ENCODE data around the gene DCAF4. TPM values are rescaled to one million over a fixed set of nuclear protein-coding genes. Genes with fewer than 3 reads are reported as not detected.

The DCAF4 gene
- total RNA-seq, 1 experiment from 2014 or later: 19.6 TPM

DNA sequence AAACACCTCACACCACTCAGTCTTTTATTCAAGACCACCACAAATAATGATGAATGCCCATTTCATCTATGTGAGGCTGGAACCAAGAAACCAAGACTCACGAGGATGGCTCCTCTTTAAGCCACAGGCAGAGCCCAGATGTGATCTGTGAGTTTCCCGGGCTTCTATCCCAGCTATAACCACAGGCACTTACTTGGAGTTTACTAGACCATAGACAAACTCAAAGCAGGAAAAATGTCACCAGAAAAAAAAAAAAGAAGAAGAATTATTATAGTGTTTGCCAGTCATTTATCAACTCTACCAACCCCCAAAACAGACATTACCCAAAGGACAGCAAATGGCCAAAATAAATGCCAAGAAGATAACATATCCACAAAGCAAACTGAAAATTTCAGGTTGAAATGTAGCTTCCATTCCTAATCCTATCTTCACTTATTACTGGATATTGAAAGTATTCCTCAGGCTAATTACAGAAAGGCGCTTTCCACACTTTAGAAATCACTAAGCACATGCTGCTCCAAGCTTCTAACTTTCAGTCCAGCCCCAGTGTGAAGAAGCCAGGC lies 56.0 kb downstream of the DCAF4 start:
- Mint-ChIP-seq H3K27me3 (ENCODE audit: low read depth) (no peaks in the 10 kb centered on the region), H3K27ac (peak overlapping the region; percentile 5; the same call in 1 of the 2 replicates), H3K4me3 (no peak overlapping the region), H3K36me3 (peaks cover 7% of the 10 kb centered on the region), H3K9me3 (peaks cover 5% of the 10 kb centered on the region; the same call in 1 of the 2 replicates), H3K4me1 (peaks cover 35% of the 10 kb centered on the region)
- ATAC-seq (no peak), DNase-seq (ENCODE audit: low spot score) (no peak)
- TF ChIP-seq ESRRA (CRISPR knock-in tag; IDR thresholded peaks at IDR 0.05; ENCODE audit: borderline replicate concordance): no peak
- TF ChIP-seq FOXJ3 (CRISPR knock-in tag; IDR thresholded peaks at IDR 0.05; ENCODE audit: borderline replicate concordance): no peak
- no peak for TF ChIP-seq TP53 (CRISPR knock-in tag; IDR thresholded peaks at IDR 0.05)
- no peak for TF ChIP-seq ZNF396 (CRISPR knock-in tag; IDR thresholded peaks at IDR 0.05; ENCODE audit: borderline replicate concordance)
- no peak for TF ChIP-seq CREM (CRISPR knock-in tag; IDR thresholded peaks at IDR 0.05)
- TF ChIP-seq, protein P1, sequence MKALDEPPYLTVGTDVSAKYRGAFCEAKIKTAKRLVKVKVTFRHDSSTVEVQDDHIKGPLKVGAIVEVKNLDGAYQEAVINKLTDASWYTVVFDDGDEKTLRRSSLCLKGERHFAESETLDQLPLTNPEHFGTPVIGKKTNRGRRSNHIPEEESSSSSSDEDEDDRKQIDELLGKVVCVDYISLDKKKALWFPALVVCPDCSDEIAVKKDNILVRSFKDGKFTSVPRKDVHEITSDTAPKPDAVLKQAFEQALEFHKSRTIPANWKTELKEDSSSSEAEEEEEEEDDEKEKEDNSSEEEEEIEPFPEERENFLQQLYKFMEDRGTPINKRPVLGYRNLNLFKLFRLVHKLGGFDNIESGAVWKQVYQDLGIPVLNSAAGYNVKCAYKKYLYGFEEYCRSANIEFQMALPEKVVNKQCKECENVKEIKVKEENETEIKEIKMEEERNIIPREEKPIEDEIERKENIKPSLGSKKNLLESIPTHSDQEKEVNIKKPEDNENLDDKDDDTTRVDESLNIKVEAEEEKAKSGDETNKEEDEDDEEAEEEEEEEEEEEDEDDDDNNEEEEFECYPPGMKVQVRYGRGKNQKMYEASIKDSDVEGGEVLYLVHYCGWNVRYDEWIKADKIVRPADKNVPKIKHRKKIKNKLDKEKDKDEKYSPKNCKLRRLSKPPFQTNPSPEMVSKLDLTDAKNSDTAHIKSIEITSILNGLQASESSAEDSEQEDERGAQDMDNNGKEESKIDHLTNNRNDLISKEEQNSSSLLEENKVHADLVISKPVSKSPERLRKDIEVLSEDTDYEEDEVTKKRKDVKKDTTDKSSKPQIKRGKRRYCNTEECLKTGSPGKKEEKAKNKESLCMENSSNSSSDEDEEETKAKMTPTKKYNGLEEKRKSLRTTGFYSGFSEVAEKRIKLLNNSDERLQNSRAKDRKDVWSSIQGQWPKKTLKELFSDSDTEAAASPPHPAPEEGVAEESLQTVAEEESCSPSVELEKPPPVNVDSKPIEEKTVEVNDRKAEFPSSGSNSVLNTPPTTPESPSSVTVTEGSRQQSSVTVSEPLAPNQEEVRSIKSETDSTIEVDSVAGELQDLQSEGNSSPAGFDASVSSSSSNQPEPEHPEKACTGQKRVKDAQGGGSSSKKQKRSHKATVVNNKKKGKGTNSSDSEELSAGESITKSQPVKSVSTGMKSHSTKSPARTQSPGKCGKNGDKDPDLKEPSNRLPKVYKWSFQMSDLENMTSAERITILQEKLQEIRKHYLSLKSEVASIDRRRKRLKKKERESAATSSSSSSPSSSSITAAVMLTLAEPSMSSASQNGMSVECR (CRISPR knock-in tag; IDR thresholded peaks at IDR 0.05; ENCODE audit: borderline replicate concordance): no peak
- TF ChIP-seq, protein P2, sequence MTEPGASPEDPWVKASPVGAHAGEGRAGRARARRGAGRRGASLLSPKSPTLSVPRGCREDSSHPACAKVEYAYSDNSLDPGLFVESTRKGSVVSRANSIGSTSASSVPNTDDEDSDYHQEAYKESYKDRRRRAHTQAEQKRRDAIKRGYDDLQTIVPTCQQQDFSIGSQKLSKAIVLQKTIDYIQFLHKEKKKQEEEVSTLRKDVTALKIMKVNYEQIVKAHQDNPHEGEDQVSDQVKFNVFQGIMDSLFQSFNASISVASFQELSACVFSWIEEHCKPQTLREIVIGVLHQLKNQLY (CRISPR knock-in tag; IDR thresholded peaks at IDR 0.05): no peak
- TF ChIP-seq NFATC4 (CRISPR knock-in tag; IDR thresholded peaks at IDR 0.05): no peak
- TF ChIP-seq NFE2L1 (CRISPR knock-in tag; IDR thresholded peaks at IDR 0.05): no peak
- TF ChIP-seq, protein P3, sequence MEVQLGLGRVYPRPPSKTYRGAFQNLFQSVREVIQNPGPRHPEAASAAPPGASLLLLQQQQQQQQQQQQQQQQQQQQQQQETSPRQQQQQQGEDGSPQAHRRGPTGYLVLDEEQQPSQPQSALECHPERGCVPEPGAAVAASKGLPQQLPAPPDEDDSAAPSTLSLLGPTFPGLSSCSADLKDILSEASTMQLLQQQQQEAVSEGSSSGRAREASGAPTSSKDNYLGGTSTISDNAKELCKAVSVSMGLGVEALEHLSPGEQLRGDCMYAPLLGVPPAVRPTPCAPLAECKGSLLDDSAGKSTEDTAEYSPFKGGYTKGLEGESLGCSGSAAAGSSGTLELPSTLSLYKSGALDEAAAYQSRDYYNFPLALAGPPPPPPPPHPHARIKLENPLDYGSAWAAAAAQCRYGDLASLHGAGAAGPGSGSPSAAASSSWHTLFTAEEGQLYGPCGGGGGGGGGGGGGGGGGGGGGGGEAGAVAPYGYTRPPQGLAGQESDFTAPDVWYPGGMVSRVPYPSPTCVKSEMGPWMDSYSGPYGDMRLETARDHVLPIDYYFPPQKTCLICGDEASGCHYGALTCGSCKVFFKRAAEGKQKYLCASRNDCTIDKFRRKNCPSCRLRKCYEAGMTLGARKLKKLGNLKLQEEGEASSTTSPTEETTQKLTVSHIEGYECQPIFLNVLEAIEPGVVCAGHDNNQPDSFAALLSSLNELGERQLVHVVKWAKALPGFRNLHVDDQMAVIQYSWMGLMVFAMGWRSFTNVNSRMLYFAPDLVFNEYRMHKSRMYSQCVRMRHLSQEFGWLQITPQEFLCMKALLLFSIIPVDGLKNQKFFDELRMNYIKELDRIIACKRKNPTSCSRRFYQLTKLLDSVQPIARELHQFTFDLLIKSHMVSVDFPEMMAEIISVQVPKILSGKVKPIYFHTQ (CRISPR knock-in tag; IDR thresholded peaks at IDR 0.05): no peak
- TF ChIP-seq, protein P4, sequence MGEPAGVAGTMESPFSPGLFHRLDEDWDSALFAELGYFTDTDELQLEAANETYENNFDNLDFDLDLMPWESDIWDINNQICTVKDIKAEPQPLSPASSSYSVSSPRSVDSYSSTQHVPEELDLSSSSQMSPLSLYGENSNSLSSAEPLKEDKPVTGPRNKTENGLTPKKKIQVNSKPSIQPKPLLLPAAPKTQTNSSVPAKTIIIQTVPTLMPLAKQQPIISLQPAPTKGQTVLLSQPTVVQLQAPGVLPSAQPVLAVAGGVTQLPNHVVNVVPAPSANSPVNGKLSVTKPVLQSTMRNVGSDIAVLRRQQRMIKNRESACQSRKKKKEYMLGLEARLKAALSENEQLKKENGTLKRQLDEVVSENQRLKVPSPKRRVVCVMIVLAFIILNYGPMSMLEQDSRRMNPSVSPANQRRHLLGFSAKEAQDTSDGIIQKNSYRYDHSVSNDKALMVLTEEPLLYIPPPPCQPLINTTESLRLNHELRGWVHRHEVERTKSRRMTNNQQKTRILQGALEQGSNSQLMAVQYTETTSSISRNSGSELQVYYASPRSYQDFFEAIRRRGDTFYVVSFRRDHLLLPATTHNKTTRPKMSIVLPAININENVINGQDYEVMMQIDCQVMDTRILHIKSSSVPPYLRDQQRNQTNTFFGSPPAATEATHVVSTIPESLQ (CRISPR knock-in tag; IDR thresholded peaks at IDR 0.05): no peak
- no peak for TF ChIP-seq RELA (CRISPR knock-in tag; IDR thresholded peaks at IDR 0.05; ENCODE audit: borderline replicate concordance)
- no peak for TF ChIP-seq CBFB (CRISPR knock-in tag; IDR thresholded peaks at IDR 0.05; ENCODE audit: low read depth)
- TF ChIP-seq, protein P5, sequence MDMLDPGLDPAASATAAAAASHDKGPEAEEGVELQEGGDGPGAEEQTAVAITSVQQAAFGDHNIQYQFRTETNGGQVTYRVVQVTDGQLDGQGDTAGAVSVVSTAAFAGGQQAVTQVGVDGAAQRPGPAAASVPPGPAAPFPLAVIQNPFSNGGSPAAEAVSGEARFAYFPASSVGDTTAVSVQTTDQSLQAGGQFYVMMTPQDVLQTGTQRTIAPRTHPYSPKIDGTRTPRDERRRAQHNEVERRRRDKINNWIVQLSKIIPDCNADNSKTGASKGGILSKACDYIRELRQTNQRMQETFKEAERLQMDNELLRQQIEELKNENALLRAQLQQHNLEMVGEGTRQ (CRISPR knock-in tag; IDR thresholded peaks at IDR 0.05): no peak
- TF ChIP-seq NR2C2 (CRISPR knock-in tag; IDR thresholded peaks at IDR 0.05): no peak
- TF ChIP-seq, protein P6, sequence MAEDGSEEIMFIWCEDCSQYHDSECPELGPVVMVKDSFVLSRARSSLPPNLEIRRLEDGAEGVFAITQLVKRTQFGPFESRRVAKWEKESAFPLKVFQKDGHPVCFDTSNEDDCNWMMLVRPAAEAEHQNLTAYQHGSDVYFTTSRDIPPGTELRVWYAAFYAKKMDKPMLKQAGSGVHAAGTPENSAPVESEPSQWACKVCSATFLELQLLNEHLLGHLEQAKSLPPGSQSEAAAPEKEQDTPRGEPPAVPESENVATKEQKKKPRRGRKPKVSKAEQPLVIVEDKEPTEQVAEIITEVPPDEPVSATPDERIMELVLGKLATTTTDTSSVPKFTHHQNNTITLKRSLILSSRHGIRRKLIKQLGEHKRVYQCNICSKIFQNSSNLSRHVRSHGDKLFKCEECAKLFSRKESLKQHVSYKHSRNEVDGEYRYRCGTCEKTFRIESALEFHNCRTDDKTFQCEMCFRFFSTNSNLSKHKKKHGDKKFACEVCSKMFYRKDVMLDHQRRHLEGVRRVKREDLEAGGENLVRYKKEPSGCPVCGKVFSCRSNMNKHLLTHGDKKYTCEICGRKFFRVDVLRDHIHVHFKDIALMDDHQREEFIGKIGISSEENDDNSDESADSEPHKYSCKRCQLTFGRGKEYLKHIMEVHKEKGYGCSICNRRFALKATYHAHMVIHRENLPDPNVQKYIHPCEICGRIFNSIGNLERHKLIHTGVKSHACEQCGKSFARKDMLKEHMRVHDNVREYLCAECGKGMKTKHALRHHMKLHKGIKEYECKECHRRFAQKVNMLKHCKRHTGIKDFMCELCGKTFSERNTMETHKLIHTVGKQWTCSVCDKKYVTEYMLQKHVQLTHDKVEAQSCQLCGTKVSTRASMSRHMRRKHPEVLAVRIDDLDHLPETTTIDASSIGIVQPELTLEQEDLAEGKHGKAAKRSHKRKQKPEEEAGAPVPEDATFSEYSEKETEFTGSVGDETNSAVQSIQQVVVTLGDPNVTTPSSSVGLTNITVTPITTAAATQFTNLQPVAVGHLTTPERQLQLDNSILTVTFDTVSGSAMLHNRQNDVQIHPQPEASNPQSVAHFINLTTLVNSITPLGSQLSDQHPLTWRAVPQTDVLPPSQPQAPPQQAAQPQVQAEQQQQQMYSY (CRISPR knock-in tag; IDR thresholded peaks at IDR 0.05): no peak
- TF ChIP-seq, protein P7, sequence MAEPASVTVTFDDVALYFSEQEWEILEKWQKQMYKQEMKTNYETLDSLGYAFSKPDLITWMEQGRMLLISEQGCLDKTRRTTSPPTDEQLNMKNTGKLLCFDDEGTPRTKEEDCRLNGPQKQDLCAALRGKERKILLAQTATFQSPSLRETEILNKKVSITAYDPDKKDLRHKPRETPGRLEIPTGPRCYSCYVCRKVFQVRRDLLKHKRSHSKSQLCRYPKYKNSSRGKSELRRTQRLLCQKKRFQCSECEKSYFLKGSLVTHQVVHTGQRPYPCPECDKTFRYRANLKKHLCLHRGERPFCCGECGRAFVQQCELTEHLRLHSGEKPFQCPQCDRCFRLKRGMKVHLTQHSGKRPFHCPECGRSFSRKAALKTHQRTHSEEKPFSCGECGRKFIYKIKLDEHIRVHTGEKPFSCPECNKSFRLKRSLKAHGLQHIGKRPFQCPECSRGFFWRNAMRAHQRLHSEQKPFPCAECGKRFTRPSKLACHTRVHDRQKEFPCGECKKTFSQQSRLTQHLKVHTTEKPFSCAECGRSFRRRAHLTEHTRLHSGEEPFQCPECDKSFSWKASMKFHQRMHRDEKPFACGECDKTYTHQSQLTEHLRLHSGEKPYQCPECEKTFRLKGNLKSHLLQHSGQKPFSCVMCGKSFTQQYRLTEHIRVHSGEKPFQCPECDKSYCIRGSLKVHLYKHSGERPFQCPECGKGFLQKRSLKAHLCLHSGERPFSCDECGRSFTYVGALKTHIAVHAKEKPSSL (CRISPR knock-in tag; conservative IDR thresholded peaks at IDR 0.05): no peak
- no peak for TF ChIP-seq PRRX2 (CRISPR knock-in tag; IDR thresholded peaks at IDR 0.05)
- TF ChIP-seq TEAD4 (CRISPR knock-in tag; IDR thresholded peaks at IDR 0.05): no peak
- TF ChIP-seq ETV6 (CRISPR knock-in tag; IDR thresholded peaks at IDR 0.05): no peak
- ChIA-PET CTCF (interaction anchor here (1.3 kb wide), 1 partner anchor 34 kb away, joined by 3 read pairs; no protein-coding TSS in a partner anchor), POLR2A (no interaction called here)

Measured in WTC11 (cell line).